ENCODE results near the gene TBC1D2B. TPM values are rescaled to one million over a fixed set of nuclear protein-coding genes. Genes with fewer than 3 reads are reported as not detected.
"Not testable (repeated sequence)": the region's sequence is repeated elsewhere in the genome, so short reads cannot be mapped to it uniquely, and the experiment has no call there.

The TBC1D2B gene
- total RNA-seq, 2 donors from 2014 or later: 86.1 to 109 TPM

GRCh38 chr15:77974416-77975331, 102.8 kb downstream of the TBC1D2B start:
- Mint-ChIP-seq H3K9me3 (no peaks in the 10 kb centered on the region), H3K4me1 (no peaks in the 10 kb centered on the region), H3K27me3 (no peaks in the 10 kb centered on the region), H3K4me3 (no peak overlapping the region), H3K36me3 (ENCODE audit: low read depth) (no peaks in the 10 kb centered on the region), H3K27ac (no peak overlapping the region)
- no peak for ATAC-seq (replicated peaks)

- H3K4me1 Mint-ChIP-seq: no peaks in the 10 kb centered on the region
- no peak overlapping the region for H3K27ac Mint-ChIP-seq
- H3K9me3 Mint-ChIP-seq: no peaks in the 10 kb centered on the region
- no peaks in the 10 kb centered on the region for H3K27me3 Mint-ChIP-seq
- no peak for ATAC-seq (replicated peaks)
- H3K4me3 Mint-ChIP-seq: no peak overlapping the region
- no peaks in the 10 kb centered on the region for H3K36me3 Mint-ChIP-seq (ENCODE audit: low read depth)
Measured at GRCh38 chr15:77974098-77974414, 103.5 kb downstream of the TBC1D2B start.

GRCh38 chr15:77973273-77974097, 104.0 kb downstream of the TBC1D2B start:
- not testable (repeated sequence) for H3K9me3 Mint-ChIP-seq; H3K36me3 Mint-ChIP-seq (ENCODE audit: low read depth); H3K27me3 Mint-ChIP-seq; ATAC-seq (replicated peaks); H3K27ac Mint-ChIP-seq; H3K4me1 Mint-ChIP-seq; H3K4me3 Mint-ChIP-seq

GRCh38 chr15:77972706-77973105, 104.8 kb downstream of the TBC1D2B start:
- not testable (repeated sequence) for H3K36me3 Mint-ChIP-seq (ENCODE audit: low read depth); H3K27ac Mint-ChIP-seq; H3K4me1 Mint-ChIP-seq; H3K9me3 Mint-ChIP-seq; ATAC-seq (replicated peaks); H3K27me3 Mint-ChIP-seq; H3K4me3 Mint-ChIP-seq

GRCh38 chr15:77971875-77972274, 105.6 kb downstream of the TBC1D2B start:
- H3K27me3 Mint-ChIP-seq; H3K4me1 Mint-ChIP-seq; H3K9me3 Mint-ChIP-seq; H3K4me3 Mint-ChIP-seq; ATAC-seq (replicated peaks); H3K36me3 Mint-ChIP-seq (ENCODE audit: low read depth); H3K27ac Mint-ChIP-seq: not testable (repeated sequence)

GRCh38 chr15:77970813-77971360, 106.6 kb downstream of the TBC1D2B start:
- H3K4me3 Mint-ChIP-seq; ATAC-seq (replicated peaks); H3K4me1 Mint-ChIP-seq; H3K27me3 Mint-ChIP-seq; H3K27ac Mint-ChIP-seq; H3K36me3 Mint-ChIP-seq (ENCODE audit: low read depth); H3K9me3 Mint-ChIP-seq: not testable (repeated sequence)

GRCh38 chr15:77969055-77969454, 108.5 kb downstream of the TBC1D2B start:
- H3K4me1 Mint-ChIP-seq: peaks cover 5% of the 10 kb centered on the region
- ATAC-seq (replicated peaks): no peak
- no peaks in the 10 kb centered on the region for H3K9me3 Mint-ChIP-seq
- H3K27me3 Mint-ChIP-seq: no peaks in the 10 kb centered on the region
- H3K27ac Mint-ChIP-seq: peak overlapping the region; percentile 73
- H3K36me3 Mint-ChIP-seq (ENCODE audit: low read depth): no peaks in the 10 kb centered on the region
- no peak overlapping the region for H3K4me3 Mint-ChIP-seq

- no peak for ATAC-seq (replicated peaks)
- H3K36me3 Mint-ChIP-seq (ENCODE audit: low read depth): no peaks in the 10 kb centered on the region
- peaks cover 5% of the 10 kb centered on the region for H3K4me1 Mint-ChIP-seq
- peaks cover 4% of the 10 kb centered on the region for H3K27me3 Mint-ChIP-seq
- H3K4me3 Mint-ChIP-seq: no peak overlapping the region
- no peaks in the 10 kb centered on the region for H3K9me3 Mint-ChIP-seq
- H3K27ac Mint-ChIP-seq: no peak overlapping the region
Measured at GRCh38 chr15:77967798-77968197, 109.7 kb downstream of the TBC1D2B start.

GRCh38 chr15:77967235-77967615, 110.3 kb downstream of the TBC1D2B start:
- H3K4me3 Mint-ChIP-seq; H3K27ac Mint-ChIP-seq; H3K36me3 Mint-ChIP-seq (ENCODE audit: low read depth); H3K4me1 Mint-ChIP-seq; H3K9me3 Mint-ChIP-seq; H3K27me3 Mint-ChIP-seq; ATAC-seq (replicated peaks): not testable (repeated sequence)

GRCh38 chr15:77966540-77967234, 110.8 kb downstream of the TBC1D2B start:
- Mint-ChIP-seq H3K27ac (no peak overlapping the region), H3K9me3 (no peaks in the 10 kb centered on the region), H3K4me1 (peaks cover 5% of the 10 kb centered on the region), H3K27me3 (peaks cover 4% of the 10 kb centered on the region), H3K4me3 (no peak overlapping the region), H3K36me3 (ENCODE audit: low read depth) (no peaks in the 10 kb centered on the region)
- ATAC-seq (replicated peaks): peak; percentile 73

- Mint-ChIP-seq H3K27ac (peak overlapping the region; percentile 29), H3K27me3 (peaks cover 4% of the 10 kb centered on the region), H3K4me1 (peaks cover 5% of the 10 kb centered on the region), H3K4me3 (no peak overlapping the region), H3K36me3 (ENCODE audit: low read depth) (no peaks in the 10 kb centered on the region), H3K9me3 (no peaks in the 10 kb centered on the region)
- ATAC-seq (replicated peaks): no peak
Measured at GRCh38 chr15:77964193-77964592, 113.3 kb downstream of the TBC1D2B start.

GRCh38 chr15:77959432-77959879, 118.1 kb downstream of the TBC1D2B start:
- peaks cover 4% of the 10 kb centered on the region for H3K27me3 Mint-ChIP-seq
- ATAC-seq (replicated peaks): peak; percentile 99
- no peaks in the 10 kb centered on the region for H3K9me3 Mint-ChIP-seq
- H3K36me3 Mint-ChIP-seq (ENCODE audit: low read depth): no peaks in the 10 kb centered on the region
- peaks cover 1% of the 10 kb centered on the region for H3K4me1 Mint-ChIP-seq
- H3K4me3 Mint-ChIP-seq: peak overlapping the region; percentile 55
- H3K27ac Mint-ChIP-seq: no peak overlapping the region

- H3K4me1 Mint-ChIP-seq; H3K36me3 Mint-ChIP-seq (ENCODE audit: low read depth); H3K27ac Mint-ChIP-seq; H3K27me3 Mint-ChIP-seq; H3K9me3 Mint-ChIP-seq: not testable (repeated sequence)
- peak; percentile 4 for ATAC-seq (replicated peaks)
- peak overlapping the region; percentile 55 for H3K4me3 Mint-ChIP-seq
Measured at GRCh38 chr15:77958716-77959431, 118.6 kb downstream of the TBC1D2B start.

- ATAC-seq (replicated peaks); H3K4me3 Mint-ChIP-seq; H3K27me3 Mint-ChIP-seq; H3K36me3 Mint-ChIP-seq (ENCODE audit: low read depth); H3K9me3 Mint-ChIP-seq; H3K4me1 Mint-ChIP-seq; H3K27ac Mint-ChIP-seq: not testable (repeated sequence)
Measured at GRCh38 chr15:77958021-77958420, 119.5 kb downstream of the TBC1D2B start.
